ENCODE measurements around the gene IER5.

- TF ChIP-seq GABPA (IDR thresholded peaks at IDR 0.05; ENCODE audit: low read depth) (no peak), CTCF (IDR thresholded peaks at IDR 0.05; ENCODE audit: insufficient read depth, low read length) (no peak)
These were observed 14.9 kb downstream of the IER5 start for GRCh38 chr1:181103399-181103798.

All from HL-60 (cell line).